ENCODE data around the gene KPNA1. TPM values are rescaled to one million over a fixed set of nuclear protein-coding genes. Genes with fewer than 3 reads are reported as not detected.

Gene KPNA1
- total and polyA plus RNA-seq, 4 donors, result 20.7 to 42.0 (median 23.5) TPM

GRCh38 chr3:122508135-122508914, 6.4 kb downstream of the KPNA1 start:
- no peak for DNase-seq (ENCODE audit: low spot score)
- H3K9ac ChIP-seq (ENCODE audit: low read depth in 1 of 2, low read length in 2 of 2), result no peak overlapping the region
- H3K9me3 ChIP-seq (ENCODE audit: control insufficient read depth in 4 of 4, low read length in 3 of 4), result no peaks in the 10 kb centered on the region
- no peaks in the 10 kb centered on the region for H3K27me3 ChIP-seq (ENCODE audit: control insufficient read depth in 4 of 4, insufficient read depth in 4 of 4, low read length in 3 of 4)
- no peak overlapping the region for H3K27ac ChIP-seq (ENCODE audit: low read depth in 1 of 2, low read length in 2 of 2)
- 91% methylated on average over 2 of the region's 2 CpGs for WGBS
- TF ChIP-seq, protein P1, sequence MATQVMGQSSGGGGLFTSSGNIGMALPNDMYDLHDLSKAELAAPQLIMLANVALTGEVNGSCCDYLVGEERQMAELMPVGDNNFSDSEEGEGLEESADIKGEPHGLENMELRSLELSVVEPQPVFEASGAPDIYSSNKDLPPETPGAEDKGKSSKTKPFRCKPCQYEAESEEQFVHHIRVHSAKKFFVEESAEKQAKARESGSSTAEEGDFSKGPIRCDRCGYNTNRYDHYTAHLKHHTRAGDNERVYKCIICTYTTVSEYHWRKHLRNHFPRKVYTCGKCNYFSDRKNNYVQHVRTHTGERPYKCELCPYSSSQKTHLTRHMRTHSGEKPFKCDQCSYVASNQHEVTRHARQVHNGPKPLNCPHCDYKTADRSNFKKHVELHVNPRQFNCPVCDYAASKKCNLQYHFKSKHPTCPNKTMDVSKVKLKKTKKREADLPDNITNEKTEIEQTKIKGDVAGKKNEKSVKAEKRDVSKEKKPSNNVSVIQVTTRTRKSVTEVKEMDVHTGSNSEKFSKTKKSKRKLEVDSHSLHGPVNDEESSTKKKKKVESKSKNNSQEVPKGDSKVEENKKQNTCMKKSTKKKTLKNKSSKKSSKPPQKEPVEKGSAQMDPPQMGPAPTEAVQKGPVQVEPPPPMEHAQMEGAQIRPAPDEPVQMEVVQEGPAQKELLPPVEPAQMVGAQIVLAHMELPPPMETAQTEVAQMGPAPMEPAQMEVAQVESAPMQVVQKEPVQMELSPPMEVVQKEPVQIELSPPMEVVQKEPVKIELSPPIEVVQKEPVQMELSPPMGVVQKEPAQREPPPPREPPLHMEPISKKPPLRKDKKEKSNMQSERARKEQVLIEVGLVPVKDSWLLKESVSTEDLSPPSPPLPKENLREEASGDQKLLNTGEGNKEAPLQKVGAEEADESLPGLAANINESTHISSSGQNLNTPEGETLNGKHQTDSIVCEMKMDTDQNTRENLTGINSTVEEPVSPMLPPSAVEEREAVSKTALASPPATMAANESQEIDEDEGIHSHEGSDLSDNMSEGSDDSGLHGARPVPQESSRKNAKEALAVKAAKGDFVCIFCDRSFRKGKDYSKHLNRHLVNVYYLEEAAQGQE (IDR thresholded peaks at IDR 0.05), result no peak
- TF ChIP-seq GABPA (IDR thresholded peaks at IDR 0.05 in 1 of 2, conservative IDR thresholded peaks at IDR 0.05 in 1 of 2) (no peak), HNF4G (IDR thresholded peaks at IDR 0.05) (no peak), TAF1 (conservative IDR thresholded peaks at IDR 0.05) (no peak), FOXA2 (IDR thresholded peaks at IDR 0.05) (no peak), CTCF (IDR thresholded peaks at IDR 0.05; ENCODE audit: low read depth, low read length, missing input control) (no peak), RXRA (IDR thresholded peaks at IDR 0.05) (no peak), SP1 (IDR thresholded peaks at IDR 0.05) (no peak), FOXA1 (IDR thresholded peaks at IDR 0.05) (no peak), ATF3 (IDR thresholded peaks at IDR 0.05) (no peak), RAD21 (IDR thresholded peaks at IDR 0.05) (no peak), NR2F2 (IDR thresholded peaks at IDR 0.05) (no peak), ZBTB33 (IDR thresholded peaks at IDR 0.05) (no peak), YY1 (IDR thresholded peaks at IDR 0.05) (no peak), JUND (IDR thresholded peaks at IDR 0.05) (no peak), HNF4A (conservative IDR thresholded peaks at IDR 0.05) (no peak)
- TF ChIP-seq, protein P2, sequence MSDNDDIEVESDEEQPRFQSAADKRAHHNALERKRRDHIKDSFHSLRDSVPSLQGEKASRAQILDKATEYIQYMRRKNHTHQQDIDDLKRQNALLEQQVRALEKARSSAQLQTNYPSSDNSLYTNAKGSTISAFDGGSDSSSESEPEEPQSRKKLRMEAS (IDR thresholded peaks at IDR 0.05), result no peak
- peaks cover 6 to 28% (median 22%) of the 10 kb centered on the region in 4 donors for H3K4me1 ChIP-seq (ENCODE audit: control insufficient read depth in 4 of 4, insufficient read depth in 4 of 4, low read length in 3 of 4)
- H3K36me3 ChIP-seq (ENCODE audit: control insufficient read depth in 4 of 4, insufficient read depth in 3 of 4, low read depth in 1 of 4, low read length in 3 of 4), result no peaks in the 10 kb centered on the region
- no peak overlapping the region for H3K4me3 ChIP-seq (ENCODE audit: low read depth in 1 of 3, low read length in 3 of 3)
